NCI-H1417 treated with DMSO at 0.1 percent for 48 hours (cell line): ENCODE results near the gene FCRL3.
"Not testable (repeated sequence)": the region's sequence is repeated elsewhere in the genome, so short reads cannot be mapped to it uniquely, and the experiment has no call there.

ENCODE experiments used
- DNase-seq: peaks from one replicate; lab custom pipeline; 2025; lab: John Stamatoyannopoulos, UW

FCRL3 gene, protein sequence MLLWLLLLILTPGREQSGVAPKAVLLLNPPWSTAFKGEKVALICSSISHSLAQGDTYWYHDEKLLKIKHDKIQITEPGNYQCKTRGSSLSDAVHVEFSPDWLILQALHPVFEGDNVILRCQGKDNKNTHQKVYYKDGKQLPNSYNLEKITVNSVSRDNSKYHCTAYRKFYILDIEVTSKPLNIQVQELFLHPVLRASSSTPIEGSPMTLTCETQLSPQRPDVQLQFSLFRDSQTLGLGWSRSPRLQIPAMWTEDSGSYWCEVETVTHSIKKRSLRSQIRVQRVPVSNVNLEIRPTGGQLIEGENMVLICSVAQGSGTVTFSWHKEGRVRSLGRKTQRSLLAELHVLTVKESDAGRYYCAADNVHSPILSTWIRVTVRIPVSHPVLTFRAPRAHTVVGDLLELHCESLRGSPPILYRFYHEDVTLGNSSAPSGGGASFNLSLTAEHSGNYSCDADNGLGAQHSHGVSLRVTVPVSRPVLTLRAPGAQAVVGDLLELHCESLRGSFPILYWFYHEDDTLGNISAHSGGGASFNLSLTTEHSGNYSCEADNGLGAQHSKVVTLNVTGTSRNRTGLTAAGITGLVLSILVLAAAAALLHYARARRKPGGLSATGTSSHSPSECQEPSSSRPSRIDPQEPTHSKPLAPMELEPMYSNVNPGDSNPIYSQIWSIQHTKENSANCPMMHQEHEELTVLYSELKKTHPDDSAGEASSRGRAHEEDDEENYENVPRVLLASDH

DNA sequence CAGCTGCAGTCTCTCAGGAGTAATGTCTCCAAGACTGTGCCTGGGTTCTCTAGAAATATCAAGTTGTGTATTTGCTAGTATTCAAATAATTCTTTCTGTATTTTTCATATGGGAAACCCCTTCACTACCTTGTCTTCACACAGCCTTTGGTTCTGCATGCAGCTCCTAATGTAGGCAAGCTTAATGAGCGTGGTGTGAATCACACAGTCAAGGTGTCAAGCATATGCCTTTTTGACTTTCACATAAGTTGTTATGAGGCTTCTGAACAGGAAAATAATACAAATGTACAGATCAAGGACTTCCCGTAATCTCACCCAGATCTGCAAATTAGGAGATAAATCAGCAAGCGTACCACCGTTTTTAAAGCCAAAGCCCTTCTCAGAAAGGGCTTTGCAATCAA is at the start of gene FCRL3:
Gene FCRL3, minus strand, starts transcription at position 38 of the 400 bp plus-strand sequence. CDS start 280 bp downstream, outside the sequence.
- no peak for DNase-seq

DNA sequence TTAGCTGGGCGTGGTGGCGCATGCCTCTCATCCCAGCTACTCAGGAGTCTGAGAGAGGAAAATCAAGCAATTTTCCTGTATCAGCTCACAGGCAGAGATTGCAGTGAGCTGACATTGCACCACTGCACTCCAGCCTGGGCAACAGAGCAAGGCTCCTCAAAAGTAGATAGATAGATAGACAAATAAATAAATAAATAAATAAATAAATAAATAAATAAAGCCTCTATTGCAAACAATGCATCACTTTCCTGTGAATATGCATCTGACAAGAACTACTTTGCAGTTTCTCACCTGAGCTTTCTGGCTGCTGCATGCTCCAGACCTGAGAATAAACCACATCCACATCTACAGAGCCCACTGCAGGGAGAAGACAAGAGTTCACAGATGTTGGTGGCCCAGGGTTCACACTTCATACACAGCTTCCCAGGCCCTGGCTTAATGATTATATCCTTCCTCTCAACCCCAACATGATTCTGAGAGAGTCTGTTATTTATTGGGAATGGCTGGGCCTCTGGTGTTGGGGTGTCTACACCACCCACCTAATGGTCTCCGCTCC is 47.8 kb upstream of the FCRL3 start:
- DNase-seq = no peak

DNA sequence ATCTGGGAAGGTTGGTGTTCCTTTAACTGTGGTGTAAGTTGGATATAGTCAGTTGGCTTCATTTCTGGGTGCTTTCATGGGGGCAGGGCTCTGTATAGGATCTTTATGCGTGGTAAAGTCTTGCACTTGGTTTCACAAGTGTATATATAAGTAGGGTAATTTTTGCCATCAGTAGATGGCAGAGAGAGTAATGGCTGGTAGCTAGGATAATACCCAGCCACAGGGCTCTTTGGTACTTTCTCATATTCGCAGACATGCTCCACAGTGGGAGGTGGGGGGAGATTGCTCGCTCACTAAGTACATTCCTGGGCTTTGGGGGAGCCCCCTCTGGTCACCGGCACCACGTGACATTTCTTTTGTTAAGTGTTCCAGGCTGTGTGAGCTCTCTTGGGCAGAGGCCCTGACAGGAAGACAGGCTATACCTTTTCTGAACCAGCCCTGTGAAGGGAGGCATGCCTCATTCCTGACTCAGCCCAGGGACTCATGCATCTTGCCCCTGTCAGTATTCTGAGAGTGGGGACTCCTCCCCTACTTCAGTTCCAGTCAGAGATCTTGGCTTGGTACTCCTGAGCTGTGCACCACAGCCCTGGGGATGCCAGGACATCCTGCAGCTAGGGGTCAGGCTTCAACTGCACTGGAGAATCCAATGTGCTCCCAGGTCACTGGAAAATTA is 38.8 kb upstream of the FCRL3 start:
- DNase-seq = no peak

DNA sequence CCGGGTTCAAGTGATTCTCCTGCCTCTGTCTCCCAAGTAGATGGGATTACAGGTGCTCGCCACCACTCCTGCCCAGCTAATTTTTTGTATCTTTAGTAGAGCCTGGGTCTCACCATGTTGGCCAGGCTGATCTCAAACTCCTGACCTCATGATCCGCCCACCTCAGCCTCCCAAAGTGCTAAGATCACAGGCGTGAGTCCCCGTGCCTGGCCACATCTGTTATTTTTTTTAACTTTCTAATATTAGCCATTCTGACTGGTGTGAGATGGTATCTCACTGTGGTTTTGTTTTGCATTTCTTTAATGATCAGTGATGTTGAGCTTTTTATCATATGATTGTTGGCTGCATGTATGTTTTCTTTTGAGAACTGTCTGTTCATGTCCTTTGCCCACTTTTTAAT is 35.4 kb upstream of the FCRL3 start:
- DNase-seq = not testable (repeated sequence)

DNA sequence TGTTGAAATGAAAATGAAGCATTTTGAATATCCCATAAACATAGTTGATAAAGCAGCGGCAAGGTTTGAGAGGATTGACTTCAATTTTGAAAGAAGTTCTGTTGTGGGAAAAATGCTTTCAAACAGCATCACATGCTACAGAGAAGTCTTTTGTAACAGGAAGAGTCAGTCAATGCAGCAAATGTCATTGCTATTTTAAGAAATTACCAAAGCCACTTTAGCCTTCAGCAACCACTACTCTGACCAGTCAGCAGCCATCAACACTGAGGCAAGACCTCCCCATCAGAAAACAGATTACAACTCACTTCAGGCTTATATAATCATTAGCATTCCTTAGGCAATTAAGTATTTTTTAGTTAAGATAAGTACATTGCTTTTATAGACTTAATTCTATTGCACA is 33.8 kb upstream of the FCRL3 start:
- DNase-seq = no peak

DNA sequence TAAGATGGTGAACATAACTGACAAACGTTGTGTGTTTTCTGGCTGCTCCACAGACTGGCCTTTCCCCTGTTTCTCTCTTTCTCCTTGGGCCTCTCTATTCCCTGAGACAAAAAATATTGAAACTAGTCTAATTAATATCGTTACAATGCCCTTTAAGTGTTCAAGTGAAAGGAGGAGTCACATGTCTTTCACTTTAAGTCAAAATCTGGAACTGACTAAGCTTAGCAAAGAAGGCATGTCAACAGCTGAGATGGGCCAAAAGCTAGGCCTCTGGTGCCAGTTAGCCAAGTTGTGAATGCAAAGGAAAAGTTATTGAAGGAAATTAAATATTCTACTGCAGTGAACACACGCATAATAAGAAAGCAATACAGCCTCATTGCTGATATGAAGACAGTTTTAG is 32.2 kb upstream of the FCRL3 start:
- no peak for DNase-seq

DNA sequence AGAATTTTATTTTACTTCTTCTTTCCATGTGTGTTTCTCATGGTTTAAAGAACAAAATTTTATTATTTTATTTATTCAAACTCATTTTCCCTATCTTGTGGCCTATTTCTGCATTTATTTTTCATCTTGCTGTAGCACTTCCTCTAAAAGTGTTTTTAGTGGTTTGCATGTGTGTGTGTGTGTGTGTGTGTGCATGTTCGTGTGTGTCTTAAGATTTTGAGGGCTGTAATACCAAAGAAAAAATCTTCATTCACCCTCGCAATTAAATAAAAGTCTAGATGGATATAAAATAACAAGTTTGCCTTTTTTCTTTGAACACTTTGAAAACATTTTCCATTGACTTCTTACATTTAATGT is 24.6 kb upstream of the FCRL3 start:
- DNase-seq = no peak

DNA sequence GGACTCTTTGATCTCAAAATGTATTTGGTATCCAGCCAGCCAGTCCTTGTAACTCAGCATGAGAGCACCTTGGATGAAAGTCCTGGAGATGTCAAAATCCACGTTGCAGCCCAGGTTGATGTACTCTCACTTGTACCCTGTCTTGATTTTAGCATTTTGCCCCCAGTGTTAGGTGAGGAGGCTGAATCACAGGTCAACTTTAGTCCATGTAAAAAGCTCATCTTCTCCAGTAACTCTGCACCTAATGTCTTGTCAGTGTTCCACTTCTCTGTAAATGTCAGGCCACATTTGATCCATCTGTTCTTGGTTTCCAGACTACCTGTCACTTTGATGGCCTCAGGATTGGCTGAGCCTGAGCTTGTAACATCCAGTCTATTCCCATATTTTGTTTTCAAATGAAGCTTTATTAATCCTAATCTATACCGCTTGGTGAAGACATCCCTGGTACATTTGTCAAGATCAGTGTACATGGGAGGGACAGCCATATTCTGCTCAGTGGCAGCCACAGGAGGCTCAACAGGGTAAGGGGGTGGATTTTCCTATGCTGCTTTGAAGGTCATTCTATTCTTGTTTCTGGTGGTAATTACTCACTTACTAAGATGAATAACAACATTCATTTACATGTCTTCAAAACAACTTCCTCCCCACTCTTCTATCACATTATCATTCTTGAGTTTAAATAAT is 24.1 kb upstream of the FCRL3 start:
- DNase-seq = no peak

DNA sequence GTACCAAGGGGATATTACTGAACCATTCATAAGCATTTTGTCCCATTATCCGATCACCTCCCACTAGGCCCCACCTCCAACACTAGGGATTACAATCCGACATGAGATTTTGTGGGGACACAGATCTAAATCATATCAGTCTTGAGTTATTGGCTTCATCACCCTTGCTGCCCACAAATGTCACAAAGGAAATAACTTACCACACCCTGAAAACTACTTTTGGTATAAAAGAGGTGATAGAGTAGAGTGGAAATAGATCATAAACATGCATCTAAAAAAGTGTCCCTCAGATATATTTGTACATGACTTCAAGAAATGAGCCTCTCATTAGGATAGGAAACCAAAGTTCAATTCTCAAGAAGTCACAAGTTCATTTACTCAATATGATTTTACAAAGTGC is 22.6 kb upstream of the FCRL3 start:
- DNase-seq = no peak

DNA sequence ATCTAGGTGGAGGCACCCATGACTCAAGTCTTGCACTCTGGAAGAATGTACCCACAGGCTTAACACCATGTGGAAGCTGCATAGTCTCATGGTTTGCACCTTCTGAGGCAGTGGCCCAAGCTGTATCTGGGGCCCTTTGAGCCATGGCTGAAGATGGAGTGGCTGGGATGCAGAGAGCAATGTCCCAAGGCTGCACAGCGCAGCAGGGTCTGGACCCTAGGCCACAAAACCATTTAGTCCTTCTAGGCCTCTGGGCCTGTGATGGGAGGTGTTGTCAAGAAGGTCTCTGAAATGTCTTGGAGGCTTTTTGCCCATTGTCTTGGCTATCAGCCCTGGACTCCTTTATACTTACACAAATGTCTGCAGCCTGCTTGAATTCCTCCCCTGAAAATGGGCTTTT is 21.4 kb upstream of the FCRL3 start:
- DNase-seq = no peak

DNA sequence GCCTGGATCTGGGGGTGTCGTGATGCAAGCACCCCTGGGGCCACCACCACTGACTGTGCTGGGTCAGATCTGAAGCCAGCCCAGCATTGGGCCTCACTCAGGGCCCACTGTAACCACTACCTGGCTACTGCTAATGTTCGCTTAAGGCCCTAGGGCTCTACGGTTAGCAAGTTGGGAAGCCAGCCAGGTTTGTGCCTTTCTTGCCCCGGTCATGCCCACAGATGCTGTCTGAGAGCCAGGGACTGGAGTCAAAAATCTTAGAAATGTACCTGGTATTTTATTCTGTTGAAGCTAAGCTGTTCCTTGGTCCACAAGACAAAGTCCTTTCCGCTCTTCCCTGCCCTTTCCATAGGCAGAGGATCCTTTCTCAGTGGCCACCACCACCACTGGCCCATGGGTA is 15.2 kb upstream of the FCRL3 start:
- no peak for DNase-seq

DNA sequence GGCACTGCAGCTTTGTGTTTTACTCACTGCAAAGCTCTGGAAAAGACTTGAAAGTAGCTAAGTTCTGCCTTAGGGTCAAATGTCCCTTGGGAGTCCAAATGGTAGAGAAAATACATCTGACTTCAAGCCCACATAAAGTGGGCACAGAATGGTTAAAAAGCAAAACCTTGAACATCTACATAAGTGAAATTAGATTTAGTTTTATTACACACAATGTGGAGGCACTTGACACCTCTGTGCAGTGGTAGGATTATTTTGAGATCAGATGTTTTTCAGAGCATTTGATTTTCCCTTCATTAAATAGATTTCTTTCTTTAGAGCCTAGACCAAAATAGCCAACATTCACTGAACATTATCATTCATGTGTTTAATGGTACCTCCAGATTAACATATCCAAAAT is 11.2 kb upstream of the FCRL3 start:
- DNase-seq = no peak

DNA sequence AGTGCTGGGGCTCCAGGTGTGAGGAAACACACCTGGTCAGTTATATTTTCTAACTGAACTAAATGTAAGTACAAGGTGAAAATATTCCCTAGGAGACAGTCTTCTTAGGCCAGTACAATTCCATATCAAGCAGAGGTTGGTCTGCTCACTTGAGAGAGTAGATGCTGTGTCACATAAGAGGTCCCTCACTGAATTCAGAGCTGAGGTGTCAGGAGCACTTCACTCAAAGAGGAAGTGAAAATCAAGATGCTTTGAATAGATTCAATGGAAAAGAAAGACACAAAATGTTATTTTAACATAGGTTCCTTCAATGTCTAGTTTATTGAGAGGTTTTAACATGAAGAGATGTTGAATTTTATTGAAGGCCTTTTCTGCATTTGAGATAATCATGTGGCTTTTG is 4.3 kb upstream of the FCRL3 start:
- DNase-seq = no peak

DNA sequence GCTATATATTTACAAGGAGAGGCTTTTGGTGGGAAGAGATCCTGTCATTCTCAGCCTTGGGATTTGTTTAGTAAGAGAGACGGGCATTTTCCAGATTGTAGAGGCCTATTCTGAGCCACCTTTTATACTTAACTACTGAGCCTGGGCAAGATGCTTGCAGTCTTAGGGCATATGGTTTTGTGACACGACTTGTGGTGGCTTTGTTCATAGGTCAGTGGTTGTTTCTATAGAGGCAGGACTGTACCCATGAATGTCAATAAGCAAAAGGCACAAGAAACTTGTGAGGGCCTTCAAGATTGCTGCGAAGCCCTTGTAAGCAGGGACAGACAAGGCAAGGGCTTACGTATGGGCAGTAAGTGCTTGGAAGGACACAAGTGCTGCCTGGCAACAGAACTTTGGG is 3.4 kb upstream of the FCRL3 start:
- DNase-seq = no peak

DNA sequence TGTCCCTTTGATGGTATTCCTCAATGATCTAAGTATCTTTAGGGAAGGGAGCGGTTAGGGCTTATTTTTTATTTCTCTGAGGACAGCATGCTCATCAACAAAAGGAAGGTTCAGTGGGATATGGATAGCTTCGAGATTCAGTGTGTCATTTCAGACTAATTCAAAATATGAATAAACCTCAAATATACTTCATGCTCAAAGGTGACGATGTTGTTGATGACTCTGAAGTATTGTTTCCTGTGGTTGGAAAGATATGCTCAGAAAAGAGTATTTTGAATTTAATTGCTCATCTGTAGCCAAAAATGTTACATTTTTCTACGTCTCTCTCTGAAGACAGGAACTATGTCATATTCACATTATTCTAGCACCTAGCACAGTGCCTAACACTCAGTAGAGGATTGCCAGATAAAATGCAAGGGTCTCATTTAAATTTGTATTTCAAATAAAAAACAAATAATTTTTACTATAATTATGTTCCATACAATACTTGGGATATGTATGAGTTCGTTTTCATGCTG is 1.8 kb upstream of the FCRL3 start:
- no peak for DNase-seq

DNA sequence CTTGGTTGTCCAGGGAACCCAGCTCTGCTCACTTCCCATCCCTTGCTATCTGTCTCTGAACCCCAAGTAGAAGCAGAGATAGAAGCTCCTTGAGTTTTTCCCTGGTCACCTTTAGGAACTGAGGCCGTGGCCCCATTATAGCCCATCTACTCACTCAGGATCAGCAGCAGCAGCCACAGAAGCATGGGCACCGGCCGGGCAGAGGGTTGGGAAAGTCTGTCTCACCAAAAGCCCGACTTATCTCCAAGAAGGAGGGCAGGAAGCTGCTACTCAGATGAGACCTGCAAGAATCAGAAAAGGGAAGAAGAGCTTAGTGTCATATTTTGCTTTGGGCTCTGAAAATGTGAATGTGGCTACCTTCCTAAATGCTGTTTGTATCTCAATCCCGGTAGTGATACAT is 264 bp downstream of the FCRL3 start:
- no peak for DNase-seq

DNA sequence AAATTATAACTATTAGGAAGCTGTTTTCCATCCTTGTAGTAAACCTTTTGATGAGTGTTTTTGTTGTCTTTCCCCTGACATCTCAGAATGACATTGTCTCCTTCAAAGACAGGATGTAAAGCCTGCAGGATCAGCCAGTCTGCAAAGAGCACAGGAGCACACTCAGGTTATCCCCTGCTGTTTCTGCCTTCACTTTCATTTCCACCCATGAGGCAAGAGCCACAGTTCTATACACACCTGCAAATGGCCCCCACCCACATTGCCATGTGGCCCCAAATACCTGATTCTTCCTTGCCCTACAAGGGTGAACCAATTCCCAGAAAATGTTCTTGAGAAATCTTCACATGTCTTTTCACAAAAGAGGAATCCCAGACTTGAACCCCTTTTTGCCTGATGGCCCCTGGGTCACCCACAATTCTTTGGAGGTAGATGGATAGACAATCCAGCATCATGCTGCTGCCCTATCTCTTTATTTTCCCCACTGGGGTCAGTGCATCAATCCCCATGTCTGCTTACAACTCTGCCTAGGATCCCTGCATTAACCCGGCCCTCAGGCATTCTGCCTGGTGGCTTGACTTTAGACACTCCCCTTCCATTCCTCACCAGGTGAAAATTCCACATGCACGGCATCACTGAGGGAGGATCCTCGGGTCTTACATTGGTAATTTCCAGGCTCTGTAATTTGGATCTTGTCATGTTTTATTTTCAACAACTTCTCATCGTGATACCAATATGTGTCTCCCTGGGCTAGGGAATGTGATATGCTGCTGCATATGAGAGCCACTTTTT is 2.6 kb downstream of the FCRL3 start:
- no peak for DNase-seq

DNA sequence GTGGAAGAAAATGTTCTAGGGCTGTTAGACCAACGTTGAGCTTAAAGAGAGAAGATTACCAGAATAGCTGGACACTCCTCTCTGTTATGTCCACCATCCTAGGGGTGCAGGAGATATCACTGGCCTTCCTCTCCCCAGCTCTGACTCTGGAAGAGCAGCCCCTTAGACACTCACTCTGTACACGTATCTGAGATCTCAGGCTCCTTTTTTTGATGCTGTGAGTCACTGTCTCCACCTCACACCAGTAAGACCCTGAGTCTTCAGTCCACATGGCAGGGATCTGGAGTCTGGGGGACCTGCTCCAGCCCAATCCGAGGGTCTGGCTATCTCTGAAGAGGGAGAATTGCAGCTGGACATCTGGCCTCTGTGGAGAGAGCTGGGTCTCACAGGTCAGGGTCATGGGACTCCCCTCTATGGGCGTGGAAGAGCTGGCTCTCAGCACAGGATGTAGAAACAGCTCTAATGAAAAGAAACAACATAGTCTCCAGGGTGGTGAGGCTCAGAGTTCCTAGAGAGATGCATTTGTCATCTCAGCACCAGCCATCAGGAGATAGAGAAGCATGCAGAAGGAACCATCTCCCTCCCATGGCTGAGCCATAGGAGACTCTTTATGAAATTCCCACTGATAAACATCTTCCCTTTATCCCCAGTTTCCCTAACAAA is 3.5 kb downstream of the FCRL3 start:
- DNase-seq = no peak

DNA sequence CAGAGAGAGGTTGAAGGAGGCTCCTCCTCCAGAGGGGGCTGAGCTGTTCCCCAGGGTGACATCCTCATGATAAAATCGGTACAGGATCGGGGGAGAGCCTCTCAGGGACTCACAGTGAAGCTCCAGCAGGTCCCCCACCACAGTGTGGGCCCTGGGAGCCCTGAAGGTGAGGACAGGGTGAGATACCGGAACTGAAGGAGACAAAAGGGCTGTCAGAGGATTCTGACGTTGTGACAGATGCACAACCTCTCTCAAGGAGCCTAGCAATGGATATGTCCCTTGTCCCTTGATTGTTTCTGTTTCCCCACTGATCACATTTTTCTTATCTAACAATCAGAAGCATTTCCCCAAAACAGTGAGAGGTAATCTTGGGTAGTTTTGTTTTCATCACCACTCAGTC is 5.2 kb downstream of the FCRL3 start:
- no peak for DNase-seq

DNA sequence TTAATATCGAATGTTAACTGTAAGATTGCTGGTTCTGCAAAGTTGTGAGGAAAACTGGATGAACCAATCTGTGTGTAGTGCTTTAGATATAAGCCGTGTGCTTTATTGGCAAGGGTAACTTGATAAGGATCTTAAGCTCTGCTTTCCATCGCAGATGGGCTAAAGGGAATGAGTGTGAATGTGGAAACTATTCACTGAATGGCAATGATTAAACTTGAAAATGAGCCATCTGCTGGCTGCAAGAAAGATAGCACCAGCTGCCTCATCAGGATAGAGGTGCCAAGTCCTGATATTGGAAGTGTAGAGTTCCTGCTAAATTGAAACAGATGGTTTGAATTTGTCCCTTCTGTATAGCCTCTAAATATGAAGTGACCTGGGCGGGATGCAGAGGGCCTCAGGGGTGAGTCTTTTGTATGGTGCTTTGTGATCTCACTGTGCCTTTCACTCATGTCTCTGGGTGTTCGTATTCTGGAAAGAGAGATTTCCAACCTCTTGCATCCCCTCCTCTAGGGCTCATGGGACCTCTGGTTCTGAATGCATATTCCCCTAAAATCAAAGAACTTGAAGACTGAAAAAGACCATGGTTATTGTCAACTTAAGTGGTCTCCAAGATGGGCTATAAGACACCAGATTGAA is 9.2 kb downstream of the FCRL3 start:
- DNase-seq = no peak
